NK-92 (cell line): ENCODE results near the gene FNDC3B.

Experiments used
- DNase-seq: peaks from one replicate; lab custom pipeline; 2025; ENCODE audit not compliant: unreplicated experiment; lab: John Stamatoyannopoulos, UW

FNDC3B gene

DNA sequence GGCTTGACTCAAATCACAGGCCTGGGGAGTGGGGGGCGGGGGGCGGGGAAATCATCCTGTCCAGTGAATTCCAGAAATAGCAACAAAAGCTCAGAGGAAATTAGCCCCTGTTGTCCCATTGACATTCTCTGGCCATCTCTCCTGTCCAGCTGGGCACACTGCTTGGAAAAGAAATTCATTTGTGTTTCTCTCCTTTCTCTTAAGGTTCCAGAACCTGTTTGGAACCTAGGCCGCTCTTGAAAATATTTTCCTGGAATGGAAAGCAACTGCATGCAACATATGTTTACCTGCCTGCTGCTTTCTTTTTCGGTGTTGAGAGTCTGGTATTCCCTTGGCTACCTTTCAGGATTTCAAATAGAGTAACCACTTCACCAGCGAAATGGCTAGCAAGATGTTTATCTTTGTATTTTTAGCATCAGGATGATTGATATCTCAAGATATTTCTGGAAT, 239.8 kb downstream of the FNDC3B start:
- no peak for DNase-seq

GRCh38 chr3:172279974-172280373, 240.6 kb downstream of the FNDC3B start:
- DNase-seq, result no peak

- no peak for DNase-seq
Measured at GRCh38 chr3:172280406-172281051, 241.2 kb downstream of the FNDC3B start.

DNA sequence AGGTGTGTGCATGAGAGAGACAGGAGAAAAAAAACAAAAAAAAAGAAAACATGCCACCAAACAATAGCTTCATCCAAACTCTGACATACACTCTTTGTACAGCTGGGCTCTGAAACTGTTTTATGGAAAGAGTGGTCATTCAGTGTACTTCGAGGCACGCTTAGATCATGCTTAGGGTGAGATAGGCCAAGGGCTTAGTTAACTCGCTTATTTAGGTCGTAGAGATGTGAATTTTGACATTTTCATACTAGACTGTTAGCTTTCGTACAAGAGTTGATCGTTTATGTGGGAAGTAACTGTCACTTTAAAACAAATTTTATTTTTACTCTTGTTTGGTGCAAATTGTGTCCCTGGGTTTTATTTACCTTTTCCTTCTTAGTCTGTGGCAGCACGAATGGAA, 242.5 kb downstream of the FNDC3B start:
- DNase-seq, result no peak

GRCh38 chr3:172282850-172283249, 243.5 kb downstream of the FNDC3B start:
- no peak for DNase-seq

DNA sequence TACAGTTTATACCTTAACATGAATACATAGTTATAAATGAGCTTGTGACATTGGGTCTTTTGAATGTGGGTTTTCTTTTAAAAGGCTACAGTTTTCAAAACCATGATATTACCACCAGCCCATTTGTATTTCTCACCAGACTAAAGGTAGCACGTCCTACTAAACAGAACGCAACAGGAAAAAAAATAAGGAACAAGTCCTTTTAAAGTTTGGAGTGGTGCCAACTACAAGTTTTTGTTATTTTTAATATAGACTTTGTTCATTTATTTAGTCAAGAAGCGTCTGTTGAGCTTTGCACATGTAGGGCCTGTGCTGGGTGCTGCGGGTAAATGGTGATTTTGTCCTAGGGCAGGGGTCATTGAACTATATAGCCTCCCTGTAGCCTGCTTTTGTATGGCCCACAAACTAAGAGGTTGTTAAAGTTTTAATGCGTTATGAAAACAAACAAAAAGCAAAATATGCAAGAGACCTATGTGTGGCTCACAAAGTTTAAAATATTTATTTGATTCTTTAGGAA, 244.5 kb downstream of the FNDC3B start:
- DNase-seq, result no peak

GRCh38 chr3:172285844-172286243, 246.5 kb downstream of the FNDC3B start:
- DNase-seq, result no peak

DNA sequence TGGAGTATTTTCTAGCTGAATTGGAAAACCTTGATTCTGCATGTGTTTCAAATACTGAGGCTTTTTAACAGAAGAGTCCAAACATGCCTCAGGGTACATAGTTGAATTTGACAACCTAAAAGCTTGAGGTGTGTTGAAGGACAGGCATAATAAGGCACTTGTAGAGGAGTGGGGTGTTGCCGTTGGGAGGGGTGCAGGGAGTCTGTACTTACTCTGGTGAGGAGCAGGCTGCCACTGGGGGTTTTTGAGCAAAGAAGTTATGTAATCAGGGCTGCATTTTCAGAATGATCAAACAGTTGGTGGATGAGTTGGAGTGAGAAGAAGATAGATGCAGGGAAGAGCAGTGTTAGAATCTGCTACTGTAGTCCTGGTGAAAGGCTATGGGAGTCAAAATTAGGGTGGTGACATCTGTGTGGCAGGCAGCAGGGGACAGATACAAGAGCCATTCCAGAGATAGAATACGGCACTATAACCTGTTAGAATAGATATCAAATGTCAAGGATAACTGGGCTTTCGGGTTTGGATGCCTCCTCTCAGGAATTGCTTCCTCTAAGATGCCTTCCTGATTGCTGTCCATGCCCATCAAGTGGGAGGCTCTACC, 247.3 kb downstream of the FNDC3B start:
- no peak for DNase-seq

- DNase-seq, result no peak
Measured at GRCh38 chr3:172287937-172288477, 248.6 kb downstream of the FNDC3B start.

DNA sequence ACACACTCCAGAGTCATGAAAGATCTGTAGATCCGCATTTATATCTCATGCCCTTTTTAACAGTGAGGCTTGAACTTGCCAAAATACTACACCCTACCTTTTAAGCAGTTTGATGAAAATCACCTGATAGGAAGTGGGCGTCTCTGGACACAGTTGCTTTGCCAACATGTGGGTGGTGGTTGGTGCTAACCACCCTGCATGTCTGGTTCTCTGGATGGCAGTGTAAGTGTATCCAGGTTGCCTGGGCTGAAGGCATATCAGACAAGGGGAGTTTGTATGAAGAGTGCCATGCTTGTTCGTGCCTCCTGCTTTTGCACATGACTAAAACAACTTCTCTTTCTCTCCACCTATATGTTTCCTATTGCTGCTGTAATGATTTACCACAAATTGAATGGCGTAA, 249.3 kb downstream of the FNDC3B start:
- no peak for DNase-seq

DNA sequence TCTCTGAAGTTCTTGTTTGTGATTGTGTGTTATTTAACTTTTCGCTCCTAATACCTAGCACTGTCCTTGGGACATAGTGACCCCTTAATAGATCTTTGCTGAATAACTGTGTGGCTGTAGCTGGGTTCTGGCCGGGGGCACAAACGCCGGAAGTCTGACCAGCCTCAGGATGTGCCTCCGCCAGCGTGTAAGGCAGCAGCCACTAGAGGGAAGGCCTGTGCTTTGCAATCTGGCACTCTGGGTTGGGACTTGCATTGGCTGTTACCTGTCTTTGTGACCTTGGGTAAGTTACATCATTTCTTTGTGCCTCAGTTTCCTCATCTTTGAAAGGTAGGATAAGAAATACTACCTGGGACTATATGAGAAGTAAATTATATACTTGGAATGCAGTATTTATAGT, 250.2 kb downstream of the FNDC3B start:
- DNase-seq, result no peak

DNA sequence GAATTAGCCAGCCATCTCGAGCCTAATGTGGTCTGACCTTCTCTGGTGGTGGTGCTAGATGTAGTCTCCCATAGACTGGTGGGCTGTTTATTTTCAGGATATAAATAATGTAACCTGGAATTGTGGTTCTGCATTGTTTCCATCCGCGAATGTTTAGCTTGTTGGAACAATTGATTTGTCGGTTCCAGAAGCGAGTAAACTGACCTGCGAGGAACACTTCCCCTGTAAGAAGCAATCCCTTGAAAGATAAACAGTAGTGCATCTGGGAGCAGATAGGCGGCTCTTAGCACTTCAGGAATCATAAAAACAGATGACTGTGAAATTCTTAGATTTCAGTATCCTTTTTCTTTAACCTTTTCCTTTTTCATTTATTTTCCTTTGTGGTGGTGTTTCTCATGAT, 251.1 kb downstream of the FNDC3B start:
- DNase-seq, result no peak

GRCh38 chr3:172291650-172292049, 252.3 kb downstream of the FNDC3B start:
- no peak for DNase-seq

DNA sequence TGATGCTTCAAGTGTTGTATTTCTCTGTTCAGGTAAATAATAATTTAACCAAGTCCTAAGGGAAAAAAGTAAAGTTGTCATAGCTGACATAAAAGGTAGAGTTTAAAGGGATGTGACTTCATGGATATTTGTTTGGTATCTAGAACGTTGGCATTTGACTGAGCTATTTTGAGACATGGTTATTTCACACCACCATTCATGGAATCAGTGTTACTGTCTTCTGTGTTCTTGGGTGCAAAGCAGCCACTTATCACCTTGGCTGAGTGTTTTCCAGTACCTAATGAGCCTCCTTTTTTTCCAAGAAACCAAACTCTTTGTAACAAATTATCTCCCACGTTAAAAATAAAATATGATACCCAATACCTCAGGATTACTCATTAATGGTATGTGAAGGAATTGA, 253.0 kb downstream of the FNDC3B start:
- DNase-seq, result no peak

GRCh38 chr3:172293093-172293492, 253.7 kb downstream of the FNDC3B start:
- DNase-seq, result no peak

DNA sequence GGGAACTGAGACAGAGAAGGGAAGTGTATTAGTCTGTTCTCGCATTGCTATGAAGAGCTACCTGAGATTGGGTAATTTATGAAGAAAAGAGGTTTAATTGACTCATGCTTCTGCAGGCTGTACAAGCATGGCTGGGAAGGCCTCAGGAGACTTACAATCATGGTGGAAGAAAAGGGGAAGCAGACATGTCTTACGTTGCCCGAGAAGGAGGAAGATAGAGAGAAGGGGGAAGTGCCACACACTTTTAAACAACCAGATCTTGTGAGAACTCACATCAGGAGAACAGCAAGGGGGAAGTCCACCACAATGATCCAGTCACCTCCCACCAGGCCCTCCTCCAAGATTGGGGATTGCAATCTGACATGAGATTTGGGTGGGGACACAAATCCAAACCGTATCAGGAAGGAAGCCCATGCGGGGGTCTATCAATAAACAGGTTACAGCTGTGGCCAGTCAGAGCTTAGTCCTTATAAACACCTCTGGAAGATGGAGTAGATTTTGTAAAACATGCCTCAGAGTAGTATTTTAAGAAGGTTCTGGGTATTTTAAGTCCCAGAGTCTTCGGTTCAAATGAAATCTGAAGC, 254.9 kb downstream of the FNDC3B start:
- no peak for DNase-seq

DNA sequence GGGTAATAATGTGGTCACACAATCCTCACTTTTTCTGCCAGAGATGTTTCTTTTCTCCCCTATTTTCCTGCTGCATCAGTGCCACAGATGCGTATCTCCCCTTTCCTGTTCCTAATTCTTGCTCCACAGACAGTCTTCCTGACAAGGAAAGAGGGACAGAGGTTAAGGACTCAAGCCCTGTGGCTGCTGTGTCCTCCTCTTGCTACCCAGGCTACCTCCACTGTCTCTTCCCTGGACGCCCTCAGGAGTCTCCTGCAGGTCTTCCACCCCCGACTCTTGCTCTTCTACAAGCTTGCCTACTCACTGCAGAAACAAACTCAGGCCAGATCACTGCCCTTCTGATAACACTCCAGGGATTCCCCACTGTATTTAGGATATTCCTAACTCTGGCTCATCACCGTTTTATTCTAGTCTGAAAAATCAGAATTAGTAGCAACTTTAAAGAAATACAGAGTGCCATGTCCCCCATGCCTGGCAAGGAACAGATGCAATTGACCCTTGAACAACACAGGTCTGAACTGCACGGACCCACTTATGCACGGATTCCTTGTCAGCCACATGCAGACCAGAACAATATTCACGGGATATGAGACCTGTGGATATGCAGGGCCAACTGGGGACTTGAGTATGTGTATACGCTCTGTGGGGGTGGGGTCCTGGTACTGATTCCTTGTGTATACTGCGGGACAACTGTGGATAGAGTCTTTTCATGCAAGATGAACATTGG, 257.0 kb downstream of the FNDC3B start:
- no peak for DNase-seq

GRCh38 chr3:172296975-172297332, 257.6 kb downstream of the FNDC3B start:
- DNase-seq, result no peak

DNA sequence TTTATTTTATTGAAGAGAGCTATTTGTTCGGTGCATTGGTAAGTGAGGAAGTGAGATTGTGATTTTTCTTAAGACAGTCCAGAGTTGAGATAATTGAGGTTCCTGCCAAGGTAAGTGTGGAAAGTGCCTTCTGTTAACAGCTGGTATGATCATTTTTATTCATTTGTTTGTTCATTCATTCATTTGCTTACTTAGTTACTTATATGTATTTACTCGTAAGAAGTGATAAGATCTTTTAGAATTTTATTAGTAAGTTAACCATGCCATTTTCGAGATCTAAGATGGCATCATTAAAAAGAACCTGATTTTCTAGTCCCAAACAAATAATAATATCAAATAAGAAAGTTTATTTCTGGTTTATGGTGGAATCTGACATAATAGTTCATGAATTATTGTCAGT, 258.9 kb downstream of the FNDC3B start:
- DNase-seq, result no peak

DNA sequence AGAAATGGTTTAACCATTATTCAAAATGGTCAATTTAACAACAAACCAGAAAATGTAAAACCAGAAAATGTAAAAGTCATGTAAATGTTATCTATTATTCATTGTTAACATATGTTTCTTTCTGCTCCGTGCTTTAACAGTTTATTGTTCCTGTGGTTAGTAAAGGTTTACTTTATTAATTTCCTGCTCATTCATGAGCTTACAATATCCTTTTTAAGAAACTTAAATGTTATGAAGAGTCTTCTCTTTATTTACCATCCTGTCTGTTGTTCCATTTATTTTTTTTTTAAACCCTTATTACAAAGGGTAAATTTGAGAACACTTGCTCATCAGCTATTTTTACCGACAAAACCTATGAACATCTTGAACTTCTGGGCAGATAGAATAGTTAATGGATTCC, 260.8 kb downstream of the FNDC3B start:
- DNase-seq, result no peak

DNA sequence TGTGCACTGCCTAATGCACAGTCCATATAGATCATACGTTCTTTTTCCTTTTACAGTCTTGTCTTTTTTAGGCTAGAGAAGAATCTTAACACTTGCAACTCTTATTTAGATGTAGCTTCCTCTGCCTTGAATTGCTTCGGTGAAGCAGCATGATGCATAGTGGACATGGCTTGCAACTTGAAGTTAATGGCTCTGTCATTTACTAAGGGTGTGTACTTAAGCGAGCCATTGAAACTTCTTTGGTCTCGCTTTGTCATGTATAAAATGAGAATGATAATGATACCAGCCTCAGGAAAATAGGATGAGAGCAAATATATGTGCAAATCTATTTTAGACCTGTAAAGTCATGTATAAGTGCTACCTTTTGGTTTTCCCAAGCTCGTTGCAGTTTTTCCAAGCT, 261.5 kb downstream of the FNDC3B start:
- DNase-seq, result no peak

DNA sequence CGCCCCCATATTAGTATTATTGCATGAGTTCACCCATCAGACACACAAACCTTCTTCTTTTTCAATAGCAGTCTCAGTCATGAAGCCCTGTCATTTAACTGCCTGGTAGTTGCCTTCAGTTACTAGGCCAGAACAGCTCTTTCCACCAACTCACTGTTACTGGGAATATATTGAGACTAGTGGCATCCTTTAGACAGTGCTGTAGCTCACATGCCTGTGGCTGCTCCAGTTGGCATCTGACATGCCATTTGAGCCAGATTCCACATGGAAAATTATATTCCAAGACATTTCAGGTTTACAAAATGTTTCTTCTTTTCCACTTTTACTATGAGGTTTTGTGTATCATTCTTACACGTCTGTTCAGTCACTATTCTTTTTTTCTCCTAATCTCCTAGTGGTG, 262.8 kb downstream of the FNDC3B start:
- no peak for DNase-seq
